ENCODE measurements around the gene FLNB. TPM values are rescaled to one million over a fixed set of nuclear protein-coding genes. Genes with fewer than 3 reads are reported as not detected.

FLNB gene
- total and polyA plus RNA-seq, 9 of the 15 experiments (the other 6 are each of a cell fraction or from before 2014, with no cell fraction given): 9.4 to 48.1 (median 25.6) TPM

- TF ChIP-seq ZZZ3 (IDR thresholded peaks at IDR 0.05) (no peak), SMARCA4 (IDR thresholded peaks at IDR 0.05) (no peak), ZC3H8 (IDR thresholded peaks at IDR 0.05) (no peak), POU5F1 (IDR thresholded peaks at IDR 0.05; ENCODE audit: borderline replicate concordance, low read depth, low read length, partially characterized antibody) (no peak)
Observed at GRCh38 chr3:58071480-58071971, 63.3 kb downstream of the FLNB start (continued).

DNA sequence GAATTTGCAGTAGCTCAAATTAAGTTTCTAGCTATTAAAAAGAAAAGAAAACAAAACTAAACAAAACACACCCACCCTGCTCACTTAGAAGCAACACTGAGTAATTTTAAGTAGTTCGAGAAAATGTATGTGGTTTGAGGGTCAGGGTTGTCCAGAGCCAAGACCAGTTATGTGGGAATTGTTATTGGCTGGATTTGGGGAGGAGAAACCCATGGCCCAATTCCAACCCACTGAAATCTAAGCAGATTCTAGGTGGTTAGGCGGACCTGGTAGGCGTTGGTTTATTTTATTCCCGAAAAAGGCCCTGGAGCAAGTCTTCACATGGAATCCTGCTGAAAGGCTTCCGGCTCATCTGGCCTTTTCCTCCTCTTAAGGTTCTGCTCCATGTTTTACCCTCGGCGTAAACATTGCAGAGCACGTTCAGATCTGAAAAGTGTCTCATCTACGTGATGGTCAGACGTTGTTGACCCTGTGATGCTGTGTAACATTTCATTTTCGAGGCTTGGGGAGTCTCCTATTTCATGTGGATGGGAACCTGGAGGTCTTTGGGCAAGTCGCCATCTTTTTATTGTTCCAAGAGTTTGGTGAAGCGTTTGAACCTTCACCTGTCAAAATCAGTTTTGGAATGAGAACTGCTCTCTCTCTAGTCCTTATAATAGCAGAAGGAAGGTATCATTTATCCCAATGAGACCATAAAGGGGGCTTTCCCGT, 64.0 kb downstream of the FLNB start:
- POLR2A ChIA-PET: interaction anchor here (0.8 kb wide), 1 partner anchor 13 kb away, joined by 3 read pairs; no protein-coding TSS in a partner anchor
- no peak for ATAC-seq
- no peak overlapping the region for H3K9ac ChIP-seq (ENCODE audit: insufficient read depth in 1 of 2, low read depth in 2 of 2, low read length in 2 of 2)
- peaks cover 12 to 15% of the 10 kb centered on the region in 2 experiments; a peak in 4 of 5 replicates for H3K4me1 ChIP-seq (replicated peaks in 1 of 2; ENCODE audit: control insufficient read depth in 2 of 2, insufficient read depth in 2 of 2, low read length in 2 of 2)
- H3K27me3 ChIP-seq (ENCODE audit: control insufficient read depth in 2 of 2, insufficient read depth in 2 of 2, low read length in 2 of 2): no peaks in the 10 kb centered on the region
- DNase-seq (ENCODE audit: extremely low read depth in 1 of 4, low spot score in 3 of 4): no peak
- H3K27ac ChIP-seq (ENCODE audit: extremely low read depth, low read depth, low read length): no peak overlapping the region
- CTCF ChIA-PET (ENCODE audit: low intra/inter-chr PET ratio): no interaction called here
- no peaks in the 10 kb centered on the region for H3K9me3 ChIP-seq (replicated peaks; ENCODE audit: control insufficient read depth, insufficient read depth, low read depth, low read length)
- intact Hi-C loops (cut with micrococcal nuclease) (no loop called here), in situ Hi-C loops (cut with MboI) (no loop called here)
- H3K4me3 ChIP-seq: no peak overlapping the region
- BruUV-seq (replicated peaks): no TSS peak
- FAIRE-seq: no peak
- peaks cover 11% of the 10 kb centered on the region; the same call in 1 of the 3 replicates for H3K79me2 ChIP-seq (ENCODE audit: control insufficient read depth, insufficient read depth, low read length)
- H2AFZ ChIP-seq (ENCODE audit: low read depth, low read length): no peak overlapping the region
- peaks cover 2% of the 10 kb centered on the region; the same call in 1 of the 3 replicates for H3K36me3 ChIP-seq (ENCODE audit: control insufficient read depth, insufficient read depth, low read length)
- H3K9me1 ChIP-seq (ENCODE audit: control insufficient read depth, insufficient read depth, low read length): peaks cover 5% of the 10 kb centered on the region
- H3K4me2 ChIP-seq (ENCODE audit: insufficient read depth, low read length): no peak overlapping the region
- 74% methylated on average over 14 of the region's 14 CpGs for WGBS (ENCODE audit: insufficient coverage, low coverage, missing lambda C conversion rate)
- peaks cover 4% of the 10 kb centered on the region; the same call in 1 of the 2 replicates for H4K20me1 ChIP-seq (replicated peaks; ENCODE audit: control insufficient read depth, insufficient read depth, low read length)
- TF ChIP-seq ZNF507 (tag; conservative IDR thresholded peaks at IDR 0.05) (no peak), ZNF655 (CRISPR knock-in tag; IDR thresholded peaks at IDR 0.05) (no peak), XRCC3 (IDR thresholded peaks at IDR 0.05) (no peak), NR1H2 (CRISPR knock-in tag; IDR thresholded peaks at IDR 0.05) (no peak), U2AF2 (optimal IDR thresholded peaks at IDR 0.05; ENCODE audit: low read depth, low read length) (no peak), E4F1 (CRISPR knock-in tag; IDR thresholded peaks at IDR 0.05; ENCODE audit: borderline replicate concordance) (no peak), USF2 (CRISPR knock-in tag; IDR thresholded peaks at IDR 0.05) (no peak)
- TF ChIP-seq, protein P1, sequence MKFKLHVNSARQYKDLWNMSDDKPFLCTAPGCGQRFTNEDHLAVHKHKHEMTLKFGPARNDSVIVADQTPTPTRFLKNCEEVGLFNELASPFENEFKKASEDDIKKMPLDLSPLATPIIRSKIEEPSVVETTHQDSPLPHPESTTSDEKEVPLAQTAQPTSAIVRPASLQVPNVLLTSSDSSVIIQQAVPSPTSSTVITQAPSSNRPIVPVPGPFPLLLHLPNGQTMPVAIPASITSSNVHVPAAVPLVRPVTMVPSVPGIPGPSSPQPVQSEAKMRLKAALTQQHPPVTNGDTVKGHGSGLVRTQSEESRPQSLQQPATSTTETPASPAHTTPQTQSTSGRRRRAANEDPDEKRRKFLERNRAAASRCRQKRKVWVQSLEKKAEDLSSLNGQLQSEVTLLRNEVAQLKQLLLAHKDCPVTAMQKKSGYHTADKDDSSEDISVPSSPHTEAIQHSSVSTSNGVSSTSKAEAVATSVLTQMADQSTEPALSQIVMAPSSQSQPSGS (CRISPR knock-in tag; IDR thresholded peaks at IDR 0.05): no peak
- TF ChIP-seq, protein P2, sequence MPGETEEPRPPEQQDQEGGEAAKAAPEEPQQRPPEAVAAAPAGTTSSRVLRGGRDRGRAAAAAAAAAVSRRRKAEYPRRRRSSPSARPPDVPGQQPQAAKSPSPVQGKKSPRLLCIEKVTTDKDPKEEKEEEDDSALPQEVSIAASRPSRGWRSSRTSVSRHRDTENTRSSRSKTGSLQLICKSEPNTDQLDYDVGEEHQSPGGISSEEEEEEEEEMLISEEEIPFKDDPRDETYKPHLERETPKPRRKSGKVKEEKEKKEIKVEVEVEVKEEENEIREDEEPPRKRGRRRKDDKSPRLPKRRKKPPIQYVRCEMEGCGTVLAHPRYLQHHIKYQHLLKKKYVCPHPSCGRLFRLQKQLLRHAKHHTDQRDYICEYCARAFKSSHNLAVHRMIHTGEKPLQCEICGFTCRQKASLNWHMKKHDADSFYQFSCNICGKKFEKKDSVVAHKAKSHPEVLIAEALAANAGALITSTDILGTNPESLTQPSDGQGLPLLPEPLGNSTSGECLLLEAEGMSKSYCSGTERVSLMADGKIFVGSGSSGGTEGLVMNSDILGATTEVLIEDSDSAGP (CRISPR knock-in tag; IDR thresholded peaks at IDR 0.05): no peak

All from K562 (cell line).